HCT116 (cell line): ENCODE data around the gene RNF31. TPM values are rescaled to one million over a fixed set of nuclear protein-coding genes. Genes with fewer than 3 reads are reported as not detected.
A peak's percentile ranks its signal among the peaks of the same experiment; 100 is the strongest.

ENCODE experiments used
- ATAC-seq: fragments of 200-7000 bp; cut with Tn5 transposase; 2 replicates; pipeline ENCODE4 v1.9.1; 2020; ENCODE audit warnings: mild to moderate bottlenecking, moderate library complexity
- BruUV-seq: library from RNA; stranded (reverse); fragments of 400-500 nt; replicated peaks from 2 replicates; lab custom pipeline; 2021; lab: Mats Ljungman, UMichigan
- CTCF ChIA-PET: fragments of 300-600 bp; sonication (Branson Sonifier 250); formaldehyde crosslinking; loops from one replicate; lab custom pipeline; 2021; ENCODE audit warnings: antibody characterized with exemption; lab: Charles Lee
- POLR2A ChIA-PET: fragments of 300-600, 350-600 bp; sonication (Branson Sonifier 250); formaldehyde crosslinking; loops from one replicate; lab custom pipeline; 2021; ENCODE audit warnings: antibody characterized with exemption; lab: Charles Lee
- RAD21 ChIA-PET, 2 experiments: fragments of 300-600 bp; sonication (Branson Sonifier 250); formaldehyde crosslinking; loops; one replicate each; lab custom pipeline; 2023; ENCODE audit warnings: low total read pairs in 2 of 2; ENCODE audit not compliant: uncharacterized antibody in 2 of 2, unreplicated experiment in 2 of 2, low non-redundant PET in 1 of 2; lab: Charles Lee
- DNase-seq: peaks from one replicate; pipeline ENCODE4 v3.0.0-alpha.2; 2010; ENCODE audit warnings: low read depth, low spot score
- H2AFZ ChIP-seq: fragments of 200-600 bp; shearing (Covaris generic), sonication (generic); 2 replicates; pipeline ENCODE4 v1.6.1; 2017; ENCODE audit warnings: low read depth, mixed run types, mixed read lengths, antibody characterized with exemption, low read length; ENCODE audit not compliant: poor library complexity, severe bottlenecking
- H3K27ac ChIP-seq: 2 replicates; pipeline ENCODE4 v1.5.1; 2012; ENCODE audit warnings: low read depth, low read length
- H3K27me3 ChIP-seq: fragments of 200-600 bp; sonication (generic); 2 replicates; pipeline ENCODE4 v1.6.1; 2016; ENCODE audit warnings: mixed run types, low read length, mixed read lengths; ENCODE audit not compliant: insufficient read depth
- H3K36me3 ChIP-seq, 2 experiments: fragments of 200-500 bp in 1 of 2; fragments of 200-600 bp in 1 of 2; sonication (Bioruptor generic) in 1 of 2; sonication (generic) in 1 of 2; 2 replicates each; pipeline versions ENCODE4 v1.5.1 to v1.6.1; 2014 to 2016; ENCODE audit warnings: low read length in 2 of 2, inconsistent platforms in 1 of 2, mixed read lengths in 1 of 2, mixed run types in 1 of 2; ENCODE audit not compliant: insufficient read depth in 2 of 2, control insufficient read depth in 1 of 2
- H3K4me1 ChIP-seq, 2 experiments: fragments of 200-600 bp in 1 of 2; sonication (generic) in 1 of 2; 2 replicates each; pipeline versions ENCODE4 v1.5.1 to v1.6.1; 2012 to 2017; ENCODE audit warnings: low read length in 2 of 2, inconsistent platforms in 1 of 2, mild to moderate bottlenecking in 1 of 2, mixed read lengths in 1 of 2, mixed run types in 1 of 2, moderate library complexity in 1 of 2; ENCODE audit not compliant: insufficient read depth in 2 of 2, control insufficient read depth in 1 of 2
- H3K4me2 ChIP-seq: fragments of 200-600 bp; sonication (generic); 2 replicates; pipeline ENCODE4 v1.6.1; 2017; ENCODE audit warnings: mixed run types, low read length, mixed read lengths
- H3K4me3 ChIP-seq, 2 experiments: fragments of 200-600 bp in 1 of 2; sonication (generic) in 1 of 2; replicated peaks in 1 of 2; 2 replicates each; pipeline ENCODE4 v1.5.1; 2011 to 2016; ENCODE audit warnings: low read length in 2 of 2, control low read depth in 1 of 2, low read depth in 1 of 2, mild to moderate bottlenecking in 1 of 2, mixed read lengths in 1 of 2, mixed run types in 1 of 2
- H3K79me2 ChIP-seq: fragments of 200-600 bp; sonication (generic); 2 replicates; pipeline ENCODE4 v1.6.1; 2017; ENCODE audit warnings: mild to moderate bottlenecking, mixed run types, low read length, moderate library complexity, mixed read lengths; ENCODE audit not compliant: insufficient read depth
- H3K9ac ChIP-seq: fragments of 200-600 bp; sonication (generic); 2 replicates; pipeline ENCODE4 v1.6.1; 2016; ENCODE audit warnings: low read length, mixed read lengths
- H3K9me2 ChIP-seq: fragments of 200-600 bp; sonication (generic), shearing (Covaris generic); 2 replicates; pipeline ENCODE4 v1.6.1; 2017; ENCODE audit warnings: mixed run types, mild to moderate bottlenecking, moderate library complexity; ENCODE audit not compliant: insufficient read depth
- H3K9me3 ChIP-seq, 2 experiments: fragments of 200-500 bp in 1 of 2; fragments of 200-600 bp in 1 of 2; sonication (Bioruptor generic) in 1 of 2; sonication (generic) in 1 of 2; 2 replicates each; pipeline ENCODE4 v1.6.1; 2014 to 2017; ENCODE audit warnings: low read length in 2 of 2, mixed read lengths in 2 of 2, inconsistent platforms in 1 of 2, low read depth in 1 of 2, mild to moderate bottlenecking in 1 of 2, mixed run types in 1 of 2, moderate library complexity in 1 of 2; ENCODE audit not compliant: control insufficient read depth in 1 of 2, insufficient read depth in 1 of 2
- H4K20me1 ChIP-seq: fragments of 200-600 bp; sonication (generic), shearing (Covaris generic); 2 replicates; pipeline ENCODE4 v1.6.1; 2017; ENCODE audit warnings: mixed run types, mild to moderate bottlenecking, moderate library complexity; ENCODE audit not compliant: insufficient read depth
- EGR1 ChIP-seq: IDR thresholded peaks from 2 replicates; pipeline ENCODE4 v1.6.1; 2012; ENCODE audit warnings: low read depth
- EZH2phosphoT487 ChIP-seq: fragments of 200-600 bp; IDR thresholded peaks from 2 replicates; pipeline ENCODE4 v1.6.1; 2018; ENCODE audit warnings: antibody characterized with exemption, borderline replicate concordance
- FOSL1 ChIP-seq: IDR thresholded peaks from 2 replicates; pipeline ENCODE4 v1.6.1; 2012; ENCODE audit warnings: low read depth
- JUND ChIP-seq: IDR thresholded peaks from 2 replicates; pipeline ENCODE4 v1.6.1; 2012
- POLR2AphosphoS5 ChIP-seq: IDR thresholded peaks from 2 replicates; pipeline ENCODE4 v1.6.1; 2011; ENCODE audit warnings: mild to moderate bottlenecking, low read depth, low read length, moderate library complexity
- SIN3A ChIP-seq: IDR thresholded peaks from 2 replicates; pipeline ENCODE4 v1.6.1; 2012; ENCODE audit warnings: low read depth
- SRF ChIP-seq: IDR thresholded peaks from 2 replicates; pipeline ENCODE4 v1.6.1; 2012; ENCODE audit warnings: low read depth
- intact Hi-C: fragments of 100-400 bp; cut with micrococcal nuclease; formaldehyde crosslinking; loops from 2 replicates; pipeline ENCODE4 v1.10.0; 2022
- total RNA-seq: library from RNA; stranded (reverse); gene quantifications from one replicate; pipeline ENCODE4 v1.2.1, GENCODE V29; 2021; ENCODE audit not compliant: unreplicated experiment
- TF ChIP-seq, protein P1 (sequence below): IDR thresholded peaks from 2 replicates; pipeline ENCODE4 v1.6.1; 2012
- TF ChIP-seq, protein P2 (sequence below): IDR thresholded peaks from 2 replicates; pipeline ENCODE4 v1.6.1; 2012; ENCODE audit warnings: low read depth

Gene RNF31
- total RNA-seq, 1 experiment from 2014 or later: 78.0 TPM

DNA sequence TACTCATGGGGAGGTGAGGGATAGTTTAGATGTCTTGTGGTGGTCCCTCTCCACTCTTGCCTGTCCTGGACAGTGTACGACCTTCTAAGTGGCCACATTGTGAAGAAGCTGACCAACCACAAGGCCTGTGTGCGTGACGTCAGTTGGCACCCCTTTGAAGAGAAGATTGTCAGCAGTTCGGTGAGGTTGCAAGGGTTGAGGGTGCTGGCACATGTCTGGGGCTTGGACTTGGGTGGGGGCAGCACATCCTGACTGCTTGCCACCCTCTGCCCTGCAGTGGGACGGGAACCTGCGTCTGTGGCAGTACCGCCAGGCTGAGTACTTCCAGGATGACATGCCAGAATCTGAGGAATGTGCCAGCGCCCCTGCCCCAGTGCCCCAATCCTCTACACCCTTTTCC is 24.4 kb upstream of the RNF31 start:
- Histone ChIP-seq H4K20me1 (no peaks in the 10 kb centered on the region), H2AFZ (no peak overlapping the region), H3K36me3 (peaks cover 18 to 24% of the 10 kb centered on the region in 2 experiments), H3K27ac (no peak overlapping the region), H3K9me2 (no peaks in the 10 kb centered on the region), H3K9me3 (no peaks in the 10 kb centered on the region), H3K4me2 (no peak overlapping the region), H3K9ac (no peak overlapping the region), H3K4me1 (no peaks in the 10 kb centered on the region), H3K27me3 (no peaks in the 10 kb centered on the region), H3K79me2 (no peaks in the 10 kb centered on the region), H3K4me3 (no peak overlapping the region)
- no peak for DNase-seq
- ATAC-seq: no peak
- intact Hi-C loops: no loop called here
- ChIA-PET RAD21 (no interaction called here), CTCF (no interaction called here), POLR2A (no interaction called here)
- TF ChIP-seq EGR1: no peak
- TF ChIP-seq, protein P1, sequence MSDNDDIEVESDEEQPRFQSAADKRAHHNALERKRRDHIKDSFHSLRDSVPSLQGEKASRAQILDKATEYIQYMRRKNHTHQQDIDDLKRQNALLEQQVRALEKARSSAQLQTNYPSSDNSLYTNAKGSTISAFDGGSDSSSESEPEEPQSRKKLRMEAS: no peak
- TF ChIP-seq SIN3A: no peak
- no peak for TF ChIP-seq SRF
- no peak for TF ChIP-seq JUND
- no peak for TF ChIP-seq FOSL1
- BruUV-seq: no TSS peak

DNA sequence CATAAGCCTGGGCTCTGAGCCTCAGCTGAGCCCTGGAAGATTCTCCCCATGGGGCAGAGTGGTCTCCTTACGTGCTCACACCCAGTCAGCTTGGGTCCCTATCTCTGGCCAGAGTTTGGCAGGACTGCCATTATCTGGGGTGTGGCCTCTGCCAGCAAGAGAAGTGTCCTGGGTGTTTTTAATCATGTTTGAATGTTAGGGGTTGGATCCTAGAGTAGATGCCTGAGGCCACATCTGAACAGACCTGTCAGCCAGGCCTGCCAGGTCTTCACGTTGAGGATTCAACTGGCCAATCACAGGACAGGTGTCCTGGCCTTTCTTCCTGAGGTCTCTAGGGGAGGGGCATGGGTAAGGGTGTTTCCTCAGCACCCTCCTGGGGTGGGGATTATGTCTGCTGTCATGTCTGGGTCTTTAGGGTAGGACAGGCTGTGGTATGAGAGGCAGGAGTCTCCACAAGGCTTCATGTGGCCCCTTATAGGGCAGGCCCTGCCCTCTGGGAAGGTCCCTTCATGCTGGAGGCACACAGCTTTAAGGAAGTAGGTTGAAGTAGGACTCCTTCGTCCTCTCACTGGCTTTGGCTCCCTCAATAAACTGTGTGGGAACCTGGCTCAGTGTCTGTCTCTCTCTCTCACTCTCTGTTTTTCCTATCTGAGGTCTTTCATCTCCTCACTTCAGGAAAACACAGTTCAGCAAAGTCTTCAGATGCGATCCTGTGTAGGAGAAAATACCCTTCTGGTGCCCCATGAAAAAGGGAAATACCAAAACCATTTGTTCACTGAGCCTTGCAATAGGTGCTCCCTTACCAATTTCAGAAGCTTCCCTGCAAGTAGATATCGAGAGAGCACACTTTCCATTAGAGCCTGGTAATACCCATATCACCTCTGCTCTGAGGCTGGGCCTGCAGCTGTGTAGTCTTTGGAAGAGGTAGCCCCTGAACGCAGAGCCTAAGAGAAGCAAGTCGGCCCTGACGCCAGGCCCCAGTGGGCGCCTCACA is 23.6 kb upstream of the RNF31 start:
- POLR2A ChIA-PET: interaction anchor here (1.4 kb wide), 1 partner anchor 9 kb away, joined by 6 read pairs; the partner anchor contains the start of genes DCAF11 and NRL
- Histone ChIP-seq H3K27ac (no peak overlapping the region), H3K9ac (no peak overlapping the region), H3K36me3 (peaks cover 15 to 19% of the 10 kb centered on the region in 2 experiments), H4K20me1 (no peaks in the 10 kb centered on the region), H3K79me2 (no peaks in the 10 kb centered on the region), H3K4me2 (no peak overlapping the region), H3K4me3 (no peak overlapping the region), H3K9me2 (no peaks in the 10 kb centered on the region), H3K27me3 (no peaks in the 10 kb centered on the region), H3K4me1 (no peaks in the 10 kb centered on the region), H3K9me3 (no peaks in the 10 kb centered on the region), H2AFZ (no peak overlapping the region)
- TF ChIP-seq POLR2AphosphoS5: no peak
- TF ChIP-seq FOSL1: no peak
- TF ChIP-seq, protein P2, sequence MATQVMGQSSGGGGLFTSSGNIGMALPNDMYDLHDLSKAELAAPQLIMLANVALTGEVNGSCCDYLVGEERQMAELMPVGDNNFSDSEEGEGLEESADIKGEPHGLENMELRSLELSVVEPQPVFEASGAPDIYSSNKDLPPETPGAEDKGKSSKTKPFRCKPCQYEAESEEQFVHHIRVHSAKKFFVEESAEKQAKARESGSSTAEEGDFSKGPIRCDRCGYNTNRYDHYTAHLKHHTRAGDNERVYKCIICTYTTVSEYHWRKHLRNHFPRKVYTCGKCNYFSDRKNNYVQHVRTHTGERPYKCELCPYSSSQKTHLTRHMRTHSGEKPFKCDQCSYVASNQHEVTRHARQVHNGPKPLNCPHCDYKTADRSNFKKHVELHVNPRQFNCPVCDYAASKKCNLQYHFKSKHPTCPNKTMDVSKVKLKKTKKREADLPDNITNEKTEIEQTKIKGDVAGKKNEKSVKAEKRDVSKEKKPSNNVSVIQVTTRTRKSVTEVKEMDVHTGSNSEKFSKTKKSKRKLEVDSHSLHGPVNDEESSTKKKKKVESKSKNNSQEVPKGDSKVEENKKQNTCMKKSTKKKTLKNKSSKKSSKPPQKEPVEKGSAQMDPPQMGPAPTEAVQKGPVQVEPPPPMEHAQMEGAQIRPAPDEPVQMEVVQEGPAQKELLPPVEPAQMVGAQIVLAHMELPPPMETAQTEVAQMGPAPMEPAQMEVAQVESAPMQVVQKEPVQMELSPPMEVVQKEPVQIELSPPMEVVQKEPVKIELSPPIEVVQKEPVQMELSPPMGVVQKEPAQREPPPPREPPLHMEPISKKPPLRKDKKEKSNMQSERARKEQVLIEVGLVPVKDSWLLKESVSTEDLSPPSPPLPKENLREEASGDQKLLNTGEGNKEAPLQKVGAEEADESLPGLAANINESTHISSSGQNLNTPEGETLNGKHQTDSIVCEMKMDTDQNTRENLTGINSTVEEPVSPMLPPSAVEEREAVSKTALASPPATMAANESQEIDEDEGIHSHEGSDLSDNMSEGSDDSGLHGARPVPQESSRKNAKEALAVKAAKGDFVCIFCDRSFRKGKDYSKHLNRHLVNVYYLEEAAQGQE: no peak
- no peak for TF ChIP-seq EZH2phosphoT487
- TSS peak; percentile 52 for BruUV-seq
- DNase-seq (no peak), ATAC-seq (no peak)
- RAD21 ChIA-PET: no interaction called here
- CTCF ChIA-PET: interaction anchor here (1.0 kb wide), 1 partner anchor 9 kb away, joined by 3 read pairs; the partner anchor contains the start of genes DCAF11 and NRL
- intact Hi-C loops: no loop called here
